Breast epithelium (tissue), 3 donors: ENCODE measurements around the gene DCUN1D3.

Source experiments
- POLR2AphosphoS5 ChIP-seq, 3 donors: sonication (generic); formaldehyde crosslinking; IDR thresholded peaks; one replicate each; pipeline ENCODE4 v1.6.1; 2017; ENCODE audit warnings: antibody characterized with exemption in 3 of 3
- TF ChIP-seq, protein P1 (sequence below), 3 donors: fragments of 450-650 bp; IDR thresholded peaks; one replicate each; pipeline ENCODE4 v1.5.1; 2016 to 2017; ENCODE audit warnings: antibody characterized with exemption in 3 of 3, mild to moderate bottlenecking in 3 of 3, moderate library complexity in 3 of 3

GRCh38 chr16:20846030-20846429 is 54.1 kb downstream of the DCUN1D3 start:
- TF ChIP-seq, protein P1, sequence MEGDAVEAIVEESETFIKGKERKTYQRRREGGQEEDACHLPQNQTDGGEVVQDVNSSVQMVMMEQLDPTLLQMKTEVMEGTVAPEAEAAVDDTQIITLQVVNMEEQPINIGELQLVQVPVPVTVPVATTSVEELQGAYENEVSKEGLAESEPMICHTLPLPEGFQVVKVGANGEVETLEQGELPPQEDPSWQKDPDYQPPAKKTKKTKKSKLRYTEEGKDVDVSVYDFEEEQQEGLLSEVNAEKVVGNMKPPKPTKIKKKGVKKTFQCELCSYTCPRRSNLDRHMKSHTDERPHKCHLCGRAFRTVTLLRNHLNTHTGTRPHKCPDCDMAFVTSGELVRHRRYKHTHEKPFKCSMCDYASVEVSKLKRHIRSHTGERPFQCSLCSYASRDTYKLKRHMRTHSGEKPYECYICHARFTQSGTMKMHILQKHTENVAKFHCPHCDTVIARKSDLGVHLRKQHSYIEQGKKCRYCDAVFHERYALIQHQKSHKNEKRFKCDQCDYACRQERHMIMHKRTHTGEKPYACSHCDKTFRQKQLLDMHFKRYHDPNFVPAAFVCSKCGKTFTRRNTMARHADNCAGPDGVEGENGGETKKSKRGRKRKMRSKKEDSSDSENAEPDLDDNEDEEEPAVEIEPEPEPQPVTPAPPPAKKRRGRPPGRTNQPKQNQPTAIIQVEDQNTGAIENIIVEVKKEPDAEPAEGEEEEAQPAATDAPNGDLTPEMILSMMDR (IDR thresholded peaks at IDR 0.05): no peak
- TF ChIP-seq POLR2AphosphoS5 (IDR thresholded peaks at IDR 0.05): no peak
